Esophagus squamous epithelium (tissue), 4 donors: ENCODE measurements around the gene STEEP1.

ENCODE experiments used
- CTCF ChIP-seq, 6 experiments: fragments of 450-650 bp in 4 of 6; fragments of 200-600 bp in 2 of 6; sonication (generic) in 2 of 6; IDR thresholded peaks; one replicate each; pipeline ENCODE4 v1.5.1; 2016 to 2019; ENCODE audit warnings: antibody characterized with exemption in 6 of 6, mild to moderate bottlenecking in 4 of 6, moderate library complexity in 4 of 6
- POLR2A ChIP-seq, 4 donors: fragments of 450-650 bp; IDR thresholded peaks; one replicate each; pipeline ENCODE4 v1.6.1; 2017; ENCODE audit warnings: antibody characterized with exemption in 4 of 4, mild to moderate bottlenecking in 4 of 4, moderate library complexity in 3 of 4

GRCh38 chrX:119565107-119565663 lies at the start of gene STEEP1:
- TF ChIP-seq CTCF (IDR thresholded peaks at IDR 0.05) (peak in 1 of 6 experiments; percentile 5), POLR2A (IDR thresholded peaks at IDR 0.05) (peak in 1 of 4 donors; percentile 34)
